K562 (cell line): ENCODE data around the gene ANO2. TPM values are rescaled to one million over a fixed set of nuclear protein-coding genes. Genes with fewer than 3 reads are reported as not detected.

Experiments used
- ATAC-seq: fragments of 200-7000 bp; cut with Tn5 transposase; 3 replicates; pipeline ENCODE4 v1.9.1; 2020; ENCODE audit warnings: moderate library complexity
- BruUV-seq: library from RNA; stranded (reverse); fragments of 400-500 nt; replicated peaks from 2 replicates; lab custom pipeline; 2021; lab: Mats Ljungman, UMichigan
- CTCF ChIA-PET: fragments of 300-600 bp; formaldehyde crosslinking; extraction: SDS; loops from one replicate; lab custom pipeline; 2021; ENCODE audit warnings: low intra/inter-chr PET ratio; lab: Yijun Ruan, JAX
- POLR2A ChIA-PET: fragments of 300-600, 350-650 bp; sonication (Branson Sonifier 250); formaldehyde crosslinking; extraction: SDS; loops from one replicate; lab custom pipeline; 2021; ENCODE audit warnings: antibody characterized with exemption, inconsistent platforms; lab: Yijun Ruan, JAX
- DNase-seq, 4 experiments: peaks; one replicate each; pipeline versions ENCODE4 v3.0.0 to v3.0.0-alpha.2; 2011 to 2018; ENCODE audit warnings: low spot score in 3 of 4, mixed read lengths in 3 of 4; ENCODE audit errors: extremely low read depth in 1 of 4
- FAIRE-seq: peaks from 2 replicates; lab custom pipeline; 2011; peaks lifted over from hg19 to GRCh38; lab: Jason Lieb, UNC
- H2AFZ ChIP-seq: 2 replicates; pipeline ENCODE4 v1.6.0; 2011; ENCODE audit warnings: low read depth, low read length, control low read depth, inconsistent platforms
- H3K27ac ChIP-seq: fragments of 200-600 bp; 3 replicates; pipeline ENCODE4 v1.8.0; 2011; ENCODE audit warnings: low read depth, mild to moderate bottlenecking, control low read depth, inconsistent platforms, low read length, moderate library complexity, mixed read lengths; ENCODE audit errors: extremely low read depth
- H3K27me3 ChIP-seq, 2 experiments: fragments of 300-600 bp in 1 of 2; 2 replicates in 1 of 2; 3 replicates in 1 of 2; pipeline versions ENCODE4 v1.6.0 to v1.8.0; 2011; ENCODE audit warnings: inconsistent platforms in 2 of 2, low read length in 2 of 2, mild to moderate bottlenecking in 1 of 2, mixed read lengths in 1 of 2, moderate library complexity in 1 of 2; ENCODE audit not compliant: control insufficient read depth in 2 of 2, insufficient read depth in 2 of 2
- H3K36me3 ChIP-seq: fragments of 300-600 bp; 3 replicates; pipeline ENCODE4 v1.8.0; 2011; ENCODE audit warnings: mild to moderate bottlenecking, low read length, inconsistent platforms; ENCODE audit not compliant: control insufficient read depth, insufficient read depth
- H3K4me1 ChIP-seq, 2 experiments: fragments of 200-600 bp in 1 of 2; replicated peaks in 1 of 2; 2 replicates in 1 of 2; 3 replicates in 1 of 2; pipeline versions ENCODE4 v1.5.1 to v1.8.0; 2011; ENCODE audit warnings: inconsistent platforms in 2 of 2, low read length in 2 of 2, mild to moderate bottlenecking in 1 of 2, mixed read lengths in 1 of 2, moderate library complexity in 1 of 2; ENCODE audit not compliant: control insufficient read depth in 2 of 2, insufficient read depth in 2 of 2
- H3K4me2 ChIP-seq: 2 replicates; pipeline ENCODE4 v1.6.1; 2011; ENCODE audit warnings: low read length, control low read depth, inconsistent platforms, mixed read lengths; ENCODE audit not compliant: insufficient read depth
- H3K4me3 ChIP-seq: fragments of 200-600 bp; sonication (generic), shearing (Covaris generic); 2 replicates; pipeline ENCODE4 v1.5.1; 2016; ENCODE audit warnings: control low read depth, inconsistent platforms
- H3K79me2 ChIP-seq: fragments of 200-600 bp; 3 replicates; pipeline ENCODE4 v1.8.0; 2011; ENCODE audit warnings: low read length, inconsistent platforms; ENCODE audit not compliant: control insufficient read depth, insufficient read depth
- H3K9ac ChIP-seq, 2 experiments: 2 replicates each; pipeline versions ENCODE4 v1.6.0 to v1.6.1; 2011; ENCODE audit warnings: low read depth in 2 of 2, low read length in 2 of 2, control low read depth in 1 of 2, inconsistent platforms in 1 of 2, mild to moderate bottlenecking in 1 of 2, mixed read lengths in 1 of 2; ENCODE audit not compliant: insufficient read depth in 1 of 2
- H3K9me1 ChIP-seq: one replicate; pipeline ENCODE4 v1.6.0; 2011; ENCODE audit warnings: inconsistent platforms, mild to moderate bottlenecking, low read length, moderate library complexity; ENCODE audit not compliant: control insufficient read depth, insufficient read depth
- H3K9me3 ChIP-seq: replicated peaks from 2 replicates; pipeline ENCODE4 v1.5.1; 2011; ENCODE audit warnings: low read depth, low read length, inconsistent platforms; ENCODE audit not compliant: control insufficient read depth, insufficient read depth
- H4K20me1 ChIP-seq: replicated peaks from 2 replicates; pipeline ENCODE4 v1.6.1; 2011; ENCODE audit warnings: low read length, inconsistent platforms, mixed read lengths; ENCODE audit not compliant: control insufficient read depth, insufficient read depth
- CXXC5 ChIP-seq: fragments of 250-450 bp; sonication (Bioruptor Pico); IDR thresholded peaks from 2 replicates; pipeline ENCODE4 v1.8.0; 2022; ENCODE audit warnings: inconsistent platforms, mild to moderate bottlenecking, moderate library complexity
- ETV6 ChIP-seq, 3 experiments: fragments of 150-350 bp in 1 of 3; sonication (generic) in 1 of 3; formaldehyde crosslinking in 1 of 3; IDR thresholded peaks; 2 replicates each; pipeline versions ENCODE4 v1.6.1 to v1.8.0; 2014 to 2022; ENCODE audit warnings: borderline replicate concordance in 2 of 3, low read depth in 2 of 3, antibody characterized with exemption in 1 of 3, low read length in 1 of 3, mild to moderate bottlenecking in 1 of 3, missing genetic modification reagents in 1 of 3
- SMARCA4 ChIP-seq: fragments of 450-650 bp; IDR thresholded peaks from 2 replicates; pipeline ENCODE4 v1.6.1; 2016
- SREBF2 ChIP-seq: sonication (generic); formaldehyde crosslinking; IDR thresholded peaks from 2 replicates; pipeline ENCODE4 v1.4.0; 2020; ENCODE audit warnings: mild to moderate bottlenecking, missing genetic modification reagents
- ZNF165 ChIP-seq: fragments of 250-450 bp; sonication (Bioruptor Pico); IDR thresholded peaks from 2 replicates; pipeline ENCODE4 v1.4.0; 2020; ENCODE audit warnings: borderline replicate concordance
- ZNF316 ChIP-seq: fragments of 450-650 bp; IDR thresholded peaks from 2 replicates; pipeline ENCODE4 v1.6.1; 2016
- WGBS: fragments of 100-300 bp; shearing (Covaris generic); methylation state at CpG from one replicate; pipeline ENCODE4 v1.1.6; 2016; ENCODE audit warnings: low coverage, mixed read lengths; ENCODE audit not compliant: insufficient coverage; ENCODE audit errors: missing lambda C conversion rate; 5-methylcytosine and 5-hydroxymethylcytosine counted together
- in situ Hi-C: fragments of 300-500 bp; cut with MboI; formaldehyde crosslinking; loops from 4 replicates; pipeline ENCODE4 v1.15.0; 2018; ENCODE audit warnings: inconsistent platforms, mixed read lengths
- intact Hi-C: fragments of 100-400 bp; cut with micrococcal nuclease; formaldehyde crosslinking; loops from 2 replicates; pipeline ENCODE4 v1.14.2; 2022
- polyA plus RNA-seq, 8 experiments: library from polyadenylated mRNA; depleted of rRNA in 4 of 8; stranded (reverse) in 5 of 8; unstranded in 3 of 8; fragments of >200 nt; fragmentation: Nextera tagmentation in 2 of 8; fragmentation: Illumina TruSeq in 1 of 8; extraction: Ambion mirVana in 2 of 8; extraction: Trizol in 1 of 8; gene quantifications; 2 replicates each; pipeline versions ENCODE4 v1.2.1 to v1.2.3, GENCODE V29; 2011 to 2014; ENCODE audit warnings: inconsistent platforms in 1 of 8, missing spikeins in 1 of 8
- total RNA-seq, 7 experiments: library from RNA; depleted of rRNA in 6 of 7; stranded (reverse); fragments of >200 nt in 6 of 7; fragmentation: Illumina TruSeq in 2 of 7; extraction: Trizol in 2 of 7; gene quantifications; 2 replicates each; pipeline versions ENCODE4 v1.2.1 to v1.2.3, GENCODE V29; 2011 to 2021; ENCODE audit warnings: low replicate concordance in 1 of 7

The ANO2 gene
- total and polyA plus RNA-seq, 9 of the 15 experiments (the other 6 are each of a cell fraction or from before 2014, with no cell fraction given): 0.64 TPM; not detected in 8

DNA sequence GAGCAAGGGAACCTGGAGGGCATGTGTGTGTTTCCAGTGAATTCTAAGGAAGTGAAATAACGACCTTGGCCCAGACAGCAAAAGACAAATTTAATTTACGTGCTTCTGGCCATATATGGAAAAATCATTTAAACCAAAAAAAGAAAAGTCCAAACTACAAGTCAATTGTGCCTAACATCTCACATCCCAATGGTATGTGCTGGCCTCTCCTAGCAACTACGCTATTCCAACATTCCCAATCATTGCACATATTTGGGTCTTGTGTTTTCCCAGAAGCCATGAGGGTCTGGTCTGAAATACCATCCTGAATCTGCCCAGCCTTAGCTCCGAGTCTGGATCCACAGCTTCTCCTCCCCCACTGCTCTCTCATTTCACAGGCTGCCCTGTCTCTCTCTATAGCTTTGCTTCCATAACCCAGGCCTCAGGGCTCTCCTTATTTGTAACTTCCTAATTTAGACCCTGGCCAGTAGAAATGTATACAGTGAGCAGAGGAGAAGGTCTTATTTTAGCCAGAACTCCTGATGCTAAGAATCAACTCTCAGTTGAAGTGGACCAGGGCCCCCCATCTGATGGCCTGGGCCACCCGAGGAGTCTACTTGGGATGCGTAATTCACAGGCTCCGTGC lies 224.6 kb downstream of the ANO2 start:
- Histone ChIP-seq H3K27ac (no peak overlapping the region), H3K27me3 (no peaks in the 10 kb centered on the region), H3K79me2 (no peaks in the 10 kb centered on the region), H3K36me3 (no peaks in the 10 kb centered on the region), H3K9ac (no peak overlapping the region), H3K9me1 (no peaks in the 10 kb centered on the region), H3K4me2 (no peak overlapping the region), H3K4me1 (peaks cover 0 to 4% of the 10 kb centered on the region in 2 experiments; a peak in 3 of 5 replicates), H2AFZ (no peak overlapping the region), H3K4me3 (no peak overlapping the region), H4K20me1 (no peaks in the 10 kb centered on the region), H3K9me3 (no peaks in the 10 kb centered on the region)
- BruUV-seq: no TSS peak
- no peak for DNase-seq
- in situ Hi-C loops: no loop called here
- no peak for FAIRE-seq
- TF ChIP-seq CXXC5 (CRISPR knock-in tag) (no peak), ZNF165 (CRISPR knock-in tag) (no peak), ETV6 (IDR thresholded peaks at IDR 0.05; ENCODE audit: borderline replicate concordance in 1 of 2, low read depth in 2 of 2, low read length in 1 of 2) (no peak), ETV6 (CRISPR knock-in tag; IDR thresholded peaks at IDR 0.05; ENCODE audit: borderline replicate concordance) (no peak), SREBF2 (CRISPR knock-in tag) (no peak)
- no peak for ATAC-seq
- ChIA-PET CTCF (no interaction called here), POLR2A (interaction anchor here (1.3 kb wide), 1 partner anchor 25 kb away, joined by 3 read pairs; no protein-coding TSS in a partner anchor)
- intact Hi-C loops: no loop called here
- WGBS: 24% methylated on average over 6 of the region's 7 CpGs

DNA sequence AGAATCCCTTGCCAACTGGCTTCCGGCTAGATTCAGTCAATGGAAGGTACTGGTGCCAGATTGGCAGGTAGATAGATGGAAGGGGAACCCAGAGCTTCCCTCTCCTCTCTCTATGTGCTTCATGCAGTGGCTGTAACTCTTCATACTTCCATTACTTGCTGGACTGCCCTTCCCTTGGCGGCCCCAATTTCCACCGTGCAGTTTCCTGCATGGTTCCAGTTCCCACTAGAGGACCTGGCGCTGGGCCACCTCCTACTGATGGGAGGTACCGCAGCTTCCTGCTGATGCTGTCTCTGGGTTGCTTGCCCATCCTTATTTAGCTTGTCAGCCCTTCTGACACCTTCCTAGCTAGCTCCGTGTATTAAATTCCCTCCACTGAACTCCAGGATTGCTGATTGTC lies 226.4 kb downstream of the ANO2 start:
- Histone ChIP-seq H3K9me3 (no peaks in the 10 kb centered on the region), H3K27me3 (no peaks in the 10 kb centered on the region), H3K79me2 (no peaks in the 10 kb centered on the region), H3K27ac (no peak overlapping the region), H4K20me1 (no peaks in the 10 kb centered on the region), H3K4me2 (no peak overlapping the region), H3K4me3 (no peak overlapping the region), H3K9me1 (no peaks in the 10 kb centered on the region), H3K4me1 (no peaks in the 10 kb centered on the region; a peak in 1 of 5 replicates), H2AFZ (no peak overlapping the region), H3K36me3 (no peaks in the 10 kb centered on the region), H3K9ac (no peak overlapping the region)
- BruUV-seq: no TSS peak
- FAIRE-seq (no peak), DNase-seq (no peak), ATAC-seq (no peak)
- POLR2A ChIA-PET: interaction anchor here (2.3 kb wide), 1 partner anchor 16 kb away, joined by 6 read pairs; no protein-coding TSS in a partner anchor
- intact Hi-C loops (no loop called here), in situ Hi-C loops (no loop called here)
- CTCF ChIA-PET: no interaction called here
- 7% methylated on average over 6 of the region's 6 CpGs for WGBS
- TF ChIP-seq ZNF316 (no peak), SMARCA4 (no peak)
